Retinal pigment epithelial cell (primary cell): Measurements from ENCODE around the gene RPL12.

Experiments
- DNase-seq: peaks from one replicate; pipeline ENCODE4 v3.0.0-alpha.2; 2010; ENCODE audit warnings: low read depth
- H3K4me3 ChIP-seq: 2 replicates; pipeline ENCODE4 v1.5.1; 2011; ENCODE audit warnings: mild to moderate bottlenecking, low read length, control low read depth, moderate library complexity
- TF ChIP-seq, protein P1 (sequence below): conservative IDR thresholded peaks from 2 replicates; pipeline ENCODE4 v1.5.1; 2011; ENCODE audit warnings: low read depth, low read length, control low read depth, inconsistent platforms

Gene RPL12

DNA sequence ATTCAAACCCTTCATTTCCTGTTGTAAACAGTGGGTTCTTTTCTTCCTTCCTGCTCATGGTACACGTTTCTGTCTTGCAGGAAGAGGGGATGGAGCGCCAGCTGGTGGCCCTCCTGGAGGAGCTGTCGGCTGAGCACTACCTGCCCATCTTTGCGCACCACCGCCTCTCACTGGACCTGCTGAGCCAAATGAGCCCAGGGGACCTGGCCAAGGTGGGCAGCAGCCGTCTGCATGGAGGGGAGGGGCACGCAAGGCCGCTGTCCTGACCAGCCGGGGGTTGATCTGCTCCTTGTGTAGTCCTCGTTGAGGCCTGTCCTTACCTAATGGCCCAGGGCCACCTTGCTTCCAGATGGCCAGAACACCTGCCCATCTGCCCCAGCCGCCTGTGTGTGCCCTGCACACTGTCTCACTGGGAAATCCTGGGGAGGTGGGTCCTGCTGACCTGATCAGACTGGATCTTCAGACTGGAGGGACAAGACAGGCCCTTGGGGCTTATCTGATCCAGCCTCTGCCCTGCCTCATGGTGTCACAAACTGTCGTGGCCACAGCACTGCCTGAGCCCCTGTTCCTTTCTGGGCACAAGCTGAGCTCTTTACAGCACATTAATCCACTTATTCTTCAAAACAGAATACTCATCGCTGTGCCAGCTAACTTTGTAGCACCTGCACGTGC lies 44.8 kb upstream of the RPL12 start:
- DNase-seq: no peak
- TF ChIP-seq, protein P1, sequence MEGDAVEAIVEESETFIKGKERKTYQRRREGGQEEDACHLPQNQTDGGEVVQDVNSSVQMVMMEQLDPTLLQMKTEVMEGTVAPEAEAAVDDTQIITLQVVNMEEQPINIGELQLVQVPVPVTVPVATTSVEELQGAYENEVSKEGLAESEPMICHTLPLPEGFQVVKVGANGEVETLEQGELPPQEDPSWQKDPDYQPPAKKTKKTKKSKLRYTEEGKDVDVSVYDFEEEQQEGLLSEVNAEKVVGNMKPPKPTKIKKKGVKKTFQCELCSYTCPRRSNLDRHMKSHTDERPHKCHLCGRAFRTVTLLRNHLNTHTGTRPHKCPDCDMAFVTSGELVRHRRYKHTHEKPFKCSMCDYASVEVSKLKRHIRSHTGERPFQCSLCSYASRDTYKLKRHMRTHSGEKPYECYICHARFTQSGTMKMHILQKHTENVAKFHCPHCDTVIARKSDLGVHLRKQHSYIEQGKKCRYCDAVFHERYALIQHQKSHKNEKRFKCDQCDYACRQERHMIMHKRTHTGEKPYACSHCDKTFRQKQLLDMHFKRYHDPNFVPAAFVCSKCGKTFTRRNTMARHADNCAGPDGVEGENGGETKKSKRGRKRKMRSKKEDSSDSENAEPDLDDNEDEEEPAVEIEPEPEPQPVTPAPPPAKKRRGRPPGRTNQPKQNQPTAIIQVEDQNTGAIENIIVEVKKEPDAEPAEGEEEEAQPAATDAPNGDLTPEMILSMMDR: no peak
- H3K4me3 ChIP-seq: no peak overlapping the region

- TF ChIP-seq, protein P1: no peak
Observed at GRCh38 chr9:127494304-127494702, 43.1 kb upstream of the RPL12 start.

DNA sequence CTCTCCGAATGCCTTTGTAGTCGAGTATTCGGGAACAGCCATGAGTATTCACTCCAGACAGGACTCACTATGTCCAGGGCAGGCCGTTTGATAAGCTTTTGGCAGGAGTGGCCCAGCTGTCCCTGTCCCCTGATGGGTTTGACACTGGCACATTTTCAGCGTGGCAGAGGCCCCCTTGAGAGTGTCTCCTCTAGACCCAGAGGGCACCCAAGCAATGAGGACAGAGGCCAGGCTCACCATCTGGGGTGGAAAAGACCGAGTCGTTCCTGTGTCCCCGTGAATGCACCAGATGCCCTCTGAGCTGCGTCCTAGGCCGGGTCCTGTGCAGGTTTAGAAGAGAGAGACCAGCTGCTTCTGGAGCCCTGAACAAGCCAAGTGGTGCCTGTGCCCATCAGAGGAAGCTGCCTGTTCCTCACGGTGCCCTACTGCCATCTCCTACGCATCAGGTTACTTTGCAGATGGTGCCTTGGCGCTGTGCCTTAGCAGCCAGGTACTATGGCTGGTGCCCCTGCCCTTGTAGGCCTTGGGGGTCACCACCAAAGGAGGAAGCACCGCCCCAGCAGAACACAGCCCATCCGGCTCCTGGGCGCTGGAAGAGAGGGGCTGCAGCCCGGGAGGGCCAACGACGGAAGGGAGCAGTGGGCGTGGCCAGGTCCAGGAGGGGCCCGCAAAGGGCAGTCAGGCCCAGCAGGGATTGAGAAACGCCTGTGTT lies 42.5 kb upstream of the RPL12 start:
- TF ChIP-seq, protein P1: no peak
- no peak for DNase-seq
- H3K4me3 ChIP-seq: no peak overlapping the region

More at GRCh38 chr9:127494304-127494702, 43.1 kb upstream of the RPL12 start:
- H3K4me3 ChIP-seq: no peak overlapping the region
- no peak for DNase-seq

GRCh38 chr9:127492616-127493015 lies 41.4 kb upstream of the RPL12 start:
- TF ChIP-seq, protein P1: no peak
- H3K4me3 ChIP-seq: no peak overlapping the region
- no peak for DNase-seq

- TF ChIP-seq, protein P1: no peak
- H3K4me3 ChIP-seq: no peak overlapping the region
- DNase-seq: no peak
Observed at GRCh38 chr9:127491516-127491915, 40.3 kb upstream of the RPL12 start.

DNA sequence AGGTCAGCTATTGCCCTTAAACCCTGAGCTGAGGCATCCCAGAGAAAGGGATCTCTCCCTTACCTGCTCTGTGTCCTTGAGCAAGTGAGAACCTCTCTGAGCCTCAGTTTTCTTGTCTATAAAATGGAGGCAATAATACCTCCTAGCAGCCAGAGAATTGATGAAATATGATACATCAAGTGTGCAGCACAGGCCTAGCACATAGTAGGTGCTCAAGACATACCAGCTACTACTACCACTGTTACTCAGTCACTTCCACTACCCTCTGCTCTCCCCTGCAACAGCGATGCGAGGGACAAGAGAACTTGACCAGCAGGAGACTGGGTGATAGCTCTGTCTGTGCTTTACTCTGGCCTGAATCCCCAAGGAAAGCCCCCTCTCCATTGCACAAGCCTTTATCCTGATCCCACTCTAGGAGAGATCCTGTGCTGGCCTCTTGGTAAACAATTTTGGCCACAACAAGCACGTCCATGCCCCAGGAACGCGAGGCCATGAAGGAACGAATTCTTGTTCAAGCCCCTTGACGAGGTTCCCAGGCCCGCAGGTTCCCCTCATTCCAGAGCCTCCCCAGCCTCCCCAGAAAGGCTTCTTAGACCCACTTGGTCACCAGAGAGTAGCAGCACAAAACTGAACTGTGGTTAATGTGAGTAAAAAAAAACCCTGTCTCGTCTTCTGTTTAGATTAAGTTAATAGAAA lies 39.5 kb upstream of the RPL12 start:
- DNase-seq: no peak
- TF ChIP-seq, protein P1: no peak

More for the DNA sequence above, 39.5 kb upstream of the RPL12 start:
- H3K4me3 ChIP-seq: no peak overlapping the region
